Panc1 (cell line): ENCODE results near the gene AKAP17A. TPM values are rescaled to one million over a fixed set of nuclear protein-coding genes. Genes with fewer than 3 reads are reported as not detected.

Experiments
- ATAC-seq: fragments of 200-7000 bp; cut with Tn5 transposase; 2 replicates; pipeline ENCODE4 v1.9.1; 2020; ENCODE audit warnings: mild to moderate bottlenecking, moderate library complexity
- BruUV-seq: library from RNA; stranded (reverse); fragments of 400-500 nt; replicated peaks from 2 replicates; lab custom pipeline; 2021; lab: Mats Ljungman, UMichigan
- CTCF ChIA-PET: fragments of 300-600 bp; sonication (Branson Sonifier 250); formaldehyde crosslinking; loops from one replicate; lab custom pipeline; 2022; ENCODE audit warnings: antibody characterized with exemption; lab: Charles Lee
- POLR2A ChIA-PET: fragments of 300-600 bp; sonication (Branson Sonifier 250); formaldehyde crosslinking; loops from one replicate; lab custom pipeline; 2022; ENCODE audit warnings: antibody characterized with exemption; lab: Charles Lee
- DNase-seq: peaks from one replicate; pipeline ENCODE4 v3.0.0-alpha.2; 2010; ENCODE audit warnings: low read depth, low spot score
- H3K27ac ChIP-seq: 2 replicates; pipeline ENCODE4 v1.5.1; 2011; ENCODE audit warnings: mild to moderate bottlenecking, low read length, inconsistent platforms
- H3K27me3 ChIP-seq: fragments of 200-500 bp; sonication (Bioruptor generic); 2 replicates; pipeline ENCODE4 v1.6.0; 2014; ENCODE audit warnings: low read length, inconsistent platforms; ENCODE audit not compliant: control insufficient read depth, insufficient read depth
- H3K36me3 ChIP-seq: fragments of 200-500 bp; sonication (Bioruptor generic); 2 replicates; pipeline ENCODE4 v1.5.1; 2014; ENCODE audit warnings: inconsistent platforms, mild to moderate bottlenecking, low read length, moderate library complexity; ENCODE audit not compliant: control insufficient read depth, insufficient read depth
- H3K4me1 ChIP-seq: 2 replicates; pipeline ENCODE4 v1.5.1; 2011; ENCODE audit warnings: inconsistent platforms, mild to moderate bottlenecking, low read length, moderate library complexity; ENCODE audit not compliant: control insufficient read depth, insufficient read depth
- H3K4me3 ChIP-seq, 2 experiments: 2 replicates each; pipeline ENCODE4 v1.5.1; 2011 to 2012; ENCODE audit warnings: low read depth in 2 of 2, low read length in 2 of 2, mild to moderate bottlenecking in 2 of 2, inconsistent platforms in 1 of 2, moderate library complexity in 1 of 2
- H3K9me3 ChIP-seq: fragments of 200-500 bp; sonication (Bioruptor generic); 2 replicates; pipeline ENCODE4 v1.5.1; 2014; ENCODE audit warnings: low read depth, mild to moderate bottlenecking, inconsistent platforms, low read length, moderate library complexity; ENCODE audit not compliant: control insufficient read depth, insufficient read depth
- POLR2AphosphoS5 ChIP-seq: IDR thresholded peaks from 2 replicates; pipeline ENCODE4 v1.6.1; 2012; ENCODE audit warnings: mild to moderate bottlenecking, low read depth, low read length, moderate library complexity
- SIN3A ChIP-seq: IDR thresholded peaks from 2 replicates; pipeline ENCODE4 v1.6.1; 2012; ENCODE audit warnings: low read depth, mild to moderate bottlenecking, low read length, moderate library complexity, borderline replicate concordance; ENCODE audit not compliant: insufficient read depth
- TCF7L2 ChIP-seq: IDR thresholded peaks from 2 replicates; pipeline ENCODE4 v1.6.1; 2011; ENCODE audit warnings: mild to moderate bottlenecking, low read depth, low read length, inconsistent platforms
- in situ Hi-C: cut with HindIII; loops from 2 replicates; pipeline ENCODE4 v1.10.0; 2016; ENCODE audit warnings: low sequenced_read_pairs, low pct_unique_long_range_greater_than_20kb
- intact Hi-C: fragments of 100-400 bp; cut with micrococcal nuclease; formaldehyde crosslinking; loops from one replicate; pipeline ENCODE4 v1.10.0; 2022; ENCODE audit not compliant: unreplicated experiment
- total RNA-seq: library from RNA; stranded (reverse); gene quantifications from one replicate; pipeline ENCODE4 v1.2.1, GENCODE V29; 2021; ENCODE audit not compliant: unreplicated experiment
- TF ChIP-seq, protein P1 (sequence below), 2 experiments: IDR thresholded peaks; 2 replicates each; pipeline ENCODE4 v1.6.1; 2011 to 2012; ENCODE audit warnings: low read depth in 2 of 2, control low read depth in 1 of 2, low read length in 1 of 2, mild to moderate bottlenecking in 1 of 2, moderate library complexity in 1 of 2; ENCODE audit not compliant: insufficient read depth in 1 of 2
- TF ChIP-seq, protein P2 (sequence below): fragments of 450-650 bp; IDR thresholded peaks from 2 replicates; pipeline ENCODE4 v1.5.1; 2017; ENCODE audit warnings: mild to moderate bottlenecking

AKAP17A gene
- total RNA-seq, 1 experiment from 2014 or later = 22.1 TPM

DNA sequence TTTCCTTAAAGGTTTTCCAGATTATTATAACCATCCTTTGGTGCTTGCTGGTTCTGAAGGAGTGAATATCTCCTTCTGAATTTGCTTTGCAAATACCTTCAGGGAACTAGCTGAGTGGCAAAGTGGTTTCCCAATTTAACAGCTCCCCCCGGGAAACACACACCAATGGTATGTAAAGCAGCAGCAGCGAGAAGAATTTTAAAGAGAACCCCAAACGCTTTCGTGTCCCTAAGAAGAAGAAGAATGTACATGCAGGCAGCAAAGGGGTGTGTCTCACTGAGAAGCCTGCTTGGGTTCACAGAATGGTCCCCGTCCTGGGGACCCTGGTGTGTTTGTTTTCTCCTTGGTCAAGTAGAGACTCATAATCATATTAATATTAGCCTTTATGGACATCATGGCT lies 4.2 kb upstream of the AKAP17A start:
- intact Hi-C loops (loop anchor here (10.0 kb wide), 1 partner anchor 132 kb away; the partner anchor contains the start of gene ASMTL), in situ Hi-C loops (no loop called here)
- POLR2A ChIA-PET = no interaction called here
- Histone ChIP-seq H3K27ac (no peak overlapping the region), H3K4me3 (no peak overlapping the region), H3K36me3 (no peaks in the 10 kb centered on the region), H3K9me3 (no peaks in the 10 kb centered on the region), H3K27me3 (no peaks in the 10 kb centered on the region), H3K4me1 (peaks cover 2% of the 10 kb centered on the region; the same call in 1 of the 2 replicates)
- DNase-seq (no peak), ATAC-seq (no peak)
- no TSS peak for BruUV-seq
- CTCF ChIA-PET = no interaction called here
- TF ChIP-seq, protein P1, sequence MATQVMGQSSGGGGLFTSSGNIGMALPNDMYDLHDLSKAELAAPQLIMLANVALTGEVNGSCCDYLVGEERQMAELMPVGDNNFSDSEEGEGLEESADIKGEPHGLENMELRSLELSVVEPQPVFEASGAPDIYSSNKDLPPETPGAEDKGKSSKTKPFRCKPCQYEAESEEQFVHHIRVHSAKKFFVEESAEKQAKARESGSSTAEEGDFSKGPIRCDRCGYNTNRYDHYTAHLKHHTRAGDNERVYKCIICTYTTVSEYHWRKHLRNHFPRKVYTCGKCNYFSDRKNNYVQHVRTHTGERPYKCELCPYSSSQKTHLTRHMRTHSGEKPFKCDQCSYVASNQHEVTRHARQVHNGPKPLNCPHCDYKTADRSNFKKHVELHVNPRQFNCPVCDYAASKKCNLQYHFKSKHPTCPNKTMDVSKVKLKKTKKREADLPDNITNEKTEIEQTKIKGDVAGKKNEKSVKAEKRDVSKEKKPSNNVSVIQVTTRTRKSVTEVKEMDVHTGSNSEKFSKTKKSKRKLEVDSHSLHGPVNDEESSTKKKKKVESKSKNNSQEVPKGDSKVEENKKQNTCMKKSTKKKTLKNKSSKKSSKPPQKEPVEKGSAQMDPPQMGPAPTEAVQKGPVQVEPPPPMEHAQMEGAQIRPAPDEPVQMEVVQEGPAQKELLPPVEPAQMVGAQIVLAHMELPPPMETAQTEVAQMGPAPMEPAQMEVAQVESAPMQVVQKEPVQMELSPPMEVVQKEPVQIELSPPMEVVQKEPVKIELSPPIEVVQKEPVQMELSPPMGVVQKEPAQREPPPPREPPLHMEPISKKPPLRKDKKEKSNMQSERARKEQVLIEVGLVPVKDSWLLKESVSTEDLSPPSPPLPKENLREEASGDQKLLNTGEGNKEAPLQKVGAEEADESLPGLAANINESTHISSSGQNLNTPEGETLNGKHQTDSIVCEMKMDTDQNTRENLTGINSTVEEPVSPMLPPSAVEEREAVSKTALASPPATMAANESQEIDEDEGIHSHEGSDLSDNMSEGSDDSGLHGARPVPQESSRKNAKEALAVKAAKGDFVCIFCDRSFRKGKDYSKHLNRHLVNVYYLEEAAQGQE (IDR thresholded peaks at IDR 0.05; ENCODE audit: insufficient read depth in 1 of 2, low read depth in 2 of 2, low read length in 1 of 2) = no peak
- no peak for TF ChIP-seq SIN3A
- TF ChIP-seq, protein P2, sequence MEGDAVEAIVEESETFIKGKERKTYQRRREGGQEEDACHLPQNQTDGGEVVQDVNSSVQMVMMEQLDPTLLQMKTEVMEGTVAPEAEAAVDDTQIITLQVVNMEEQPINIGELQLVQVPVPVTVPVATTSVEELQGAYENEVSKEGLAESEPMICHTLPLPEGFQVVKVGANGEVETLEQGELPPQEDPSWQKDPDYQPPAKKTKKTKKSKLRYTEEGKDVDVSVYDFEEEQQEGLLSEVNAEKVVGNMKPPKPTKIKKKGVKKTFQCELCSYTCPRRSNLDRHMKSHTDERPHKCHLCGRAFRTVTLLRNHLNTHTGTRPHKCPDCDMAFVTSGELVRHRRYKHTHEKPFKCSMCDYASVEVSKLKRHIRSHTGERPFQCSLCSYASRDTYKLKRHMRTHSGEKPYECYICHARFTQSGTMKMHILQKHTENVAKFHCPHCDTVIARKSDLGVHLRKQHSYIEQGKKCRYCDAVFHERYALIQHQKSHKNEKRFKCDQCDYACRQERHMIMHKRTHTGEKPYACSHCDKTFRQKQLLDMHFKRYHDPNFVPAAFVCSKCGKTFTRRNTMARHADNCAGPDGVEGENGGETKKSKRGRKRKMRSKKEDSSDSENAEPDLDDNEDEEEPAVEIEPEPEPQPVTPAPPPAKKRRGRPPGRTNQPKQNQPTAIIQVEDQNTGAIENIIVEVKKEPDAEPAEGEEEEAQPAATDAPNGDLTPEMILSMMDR = no peak
- no peak for TF ChIP-seq TCF7L2
- no peak for TF ChIP-seq POLR2AphosphoS5

DNA sequence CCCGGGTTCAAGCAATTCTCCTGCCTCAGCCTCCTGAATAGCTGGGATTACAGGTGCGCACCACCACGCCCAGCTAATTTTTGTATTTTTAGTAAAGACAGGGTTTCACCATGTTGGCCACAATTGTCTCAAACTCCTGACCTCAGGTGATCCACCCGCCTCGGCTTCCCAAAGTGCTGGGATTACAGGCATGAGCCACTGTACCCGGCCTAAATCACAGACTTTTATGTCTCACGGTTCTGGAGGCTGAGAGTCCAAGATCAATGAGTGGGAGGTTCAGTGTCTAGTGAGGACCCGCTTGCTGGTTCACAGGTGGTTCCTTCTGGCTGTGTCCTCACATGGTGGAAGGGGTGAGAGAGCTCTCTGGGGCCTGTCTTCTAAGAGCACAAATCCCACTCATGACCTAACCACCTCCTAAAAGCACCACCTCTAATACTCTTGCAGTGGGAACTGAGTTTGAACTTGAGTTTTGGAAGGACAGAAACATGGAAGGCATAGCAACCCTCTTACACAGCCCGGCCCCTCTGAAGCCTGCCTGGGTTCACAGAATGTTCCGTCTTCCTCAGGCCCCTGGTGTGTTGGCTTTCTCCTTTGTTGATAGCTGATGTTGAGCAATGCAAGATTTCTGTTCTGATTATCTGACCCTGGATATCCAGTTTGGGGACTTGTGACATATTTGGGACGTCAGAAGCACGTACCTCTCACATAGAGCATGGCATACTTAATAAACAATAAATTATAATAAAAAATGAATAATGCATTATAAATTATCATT lies 1.9 kb upstream of the AKAP17A start:
- ChIA-PET CTCF (no interaction called here), POLR2A (no interaction called here)
- Histone ChIP-seq H3K9me3 (no peaks in the 10 kb centered on the region), H3K36me3 (no peaks in the 10 kb centered on the region; the same call in 1 of the 2 replicates), H3K27me3 (no peaks in the 10 kb centered on the region), H3K4me3 (no peak overlapping the region), H3K4me1 (peaks cover 2% of the 10 kb centered on the region; the same call in 1 of the 2 replicates), H3K27ac (no peak overlapping the region)
- in situ Hi-C loops = no loop called here
- ATAC-seq (no peak), DNase-seq (no peak)
- TF ChIP-seq, protein P2 = no peak
- TF ChIP-seq POLR2AphosphoS5 (no peak), SIN3A (no peak), TCF7L2 (no peak)
- TF ChIP-seq, protein P1 (IDR thresholded peaks at IDR 0.05; ENCODE audit: insufficient read depth in 1 of 2, low read depth in 2 of 2, low read length in 1 of 2) = no peak
- intact Hi-C loops = loop anchor here (10.0 kb wide), 1 partner anchor 135 kb away; the partner anchor contains the start of gene ASMTL
- BruUV-seq = no TSS peak
